ENCODE data around the gene YAP1. TPM values are rescaled to one million over a fixed set of nuclear protein-coding genes. Genes with fewer than 3 reads are reported as not detected.

YAP1 gene
- total RNA-seq, 1 donor from 2014 or later: 84.8 TPM

DNA sequence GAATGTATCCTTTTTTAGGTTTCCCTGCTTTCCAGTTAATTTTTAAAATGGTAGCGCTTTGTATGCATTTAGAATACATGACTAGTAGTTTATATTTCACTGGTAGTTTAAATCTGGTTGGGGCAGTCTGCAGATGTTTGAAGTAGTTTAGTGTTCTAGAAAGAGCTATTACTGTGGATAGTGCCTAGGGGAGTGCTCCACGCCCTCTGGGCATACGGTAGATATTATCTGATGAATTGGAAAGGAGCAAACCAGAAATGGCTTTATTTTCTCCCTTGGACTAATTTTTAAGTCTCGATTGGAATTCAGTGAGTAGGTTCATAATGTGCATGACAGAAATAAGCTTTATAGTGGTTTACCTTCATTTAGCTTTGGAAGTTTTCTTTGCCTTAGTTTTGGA lies 120.7 kb downstream of the YAP1 start:
- TF ChIP-seq, protein P1, sequence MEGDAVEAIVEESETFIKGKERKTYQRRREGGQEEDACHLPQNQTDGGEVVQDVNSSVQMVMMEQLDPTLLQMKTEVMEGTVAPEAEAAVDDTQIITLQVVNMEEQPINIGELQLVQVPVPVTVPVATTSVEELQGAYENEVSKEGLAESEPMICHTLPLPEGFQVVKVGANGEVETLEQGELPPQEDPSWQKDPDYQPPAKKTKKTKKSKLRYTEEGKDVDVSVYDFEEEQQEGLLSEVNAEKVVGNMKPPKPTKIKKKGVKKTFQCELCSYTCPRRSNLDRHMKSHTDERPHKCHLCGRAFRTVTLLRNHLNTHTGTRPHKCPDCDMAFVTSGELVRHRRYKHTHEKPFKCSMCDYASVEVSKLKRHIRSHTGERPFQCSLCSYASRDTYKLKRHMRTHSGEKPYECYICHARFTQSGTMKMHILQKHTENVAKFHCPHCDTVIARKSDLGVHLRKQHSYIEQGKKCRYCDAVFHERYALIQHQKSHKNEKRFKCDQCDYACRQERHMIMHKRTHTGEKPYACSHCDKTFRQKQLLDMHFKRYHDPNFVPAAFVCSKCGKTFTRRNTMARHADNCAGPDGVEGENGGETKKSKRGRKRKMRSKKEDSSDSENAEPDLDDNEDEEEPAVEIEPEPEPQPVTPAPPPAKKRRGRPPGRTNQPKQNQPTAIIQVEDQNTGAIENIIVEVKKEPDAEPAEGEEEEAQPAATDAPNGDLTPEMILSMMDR (conservative IDR thresholded peaks at IDR 0.05; ENCODE audit: low read depth, low read length): no peak
- H3K4me3 ChIP-seq (ENCODE audit: low read depth, low read length): no peak overlapping the region
- no peak for DNase-seq (ENCODE audit: low read depth)

DNA sequence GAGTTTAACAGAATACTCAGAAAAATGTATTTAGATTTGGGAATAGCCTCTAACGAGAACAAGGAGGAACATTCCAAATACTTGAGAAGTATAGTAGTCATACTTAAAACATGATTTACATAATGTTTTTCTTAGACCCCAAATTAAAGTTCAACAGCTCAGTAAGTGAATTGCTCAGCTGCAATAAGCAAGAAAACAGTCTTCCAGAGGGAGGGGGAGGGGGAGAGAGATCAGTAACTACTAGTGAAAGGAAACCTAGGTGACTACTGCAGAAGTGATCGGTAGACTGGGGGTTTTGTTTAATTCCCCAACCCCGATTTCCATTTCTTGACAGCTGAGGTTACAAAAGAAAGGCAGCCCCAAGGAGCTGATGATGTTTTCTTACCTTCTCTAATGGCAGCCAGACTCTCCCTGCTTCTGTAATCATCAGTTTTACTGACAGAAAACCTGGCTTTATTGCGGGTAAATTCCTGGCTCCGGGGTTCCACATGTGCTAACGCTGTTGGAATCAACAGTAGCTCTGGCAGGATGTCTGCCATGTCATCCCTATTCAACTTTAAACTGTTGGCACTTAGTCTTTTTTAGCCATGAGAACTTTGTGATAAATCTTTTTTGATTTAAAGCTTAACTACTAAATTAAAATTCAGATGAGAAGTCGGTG lies 124.7 kb downstream of the YAP1 start:
- H3K4me3 ChIP-seq (ENCODE audit: low read depth, low read length): no peak overlapping the region
- TF ChIP-seq, protein P1 (conservative IDR thresholded peaks at IDR 0.05; ENCODE audit: low read depth, low read length): no peak
- no peak for DNase-seq (ENCODE audit: low read depth)

DNA sequence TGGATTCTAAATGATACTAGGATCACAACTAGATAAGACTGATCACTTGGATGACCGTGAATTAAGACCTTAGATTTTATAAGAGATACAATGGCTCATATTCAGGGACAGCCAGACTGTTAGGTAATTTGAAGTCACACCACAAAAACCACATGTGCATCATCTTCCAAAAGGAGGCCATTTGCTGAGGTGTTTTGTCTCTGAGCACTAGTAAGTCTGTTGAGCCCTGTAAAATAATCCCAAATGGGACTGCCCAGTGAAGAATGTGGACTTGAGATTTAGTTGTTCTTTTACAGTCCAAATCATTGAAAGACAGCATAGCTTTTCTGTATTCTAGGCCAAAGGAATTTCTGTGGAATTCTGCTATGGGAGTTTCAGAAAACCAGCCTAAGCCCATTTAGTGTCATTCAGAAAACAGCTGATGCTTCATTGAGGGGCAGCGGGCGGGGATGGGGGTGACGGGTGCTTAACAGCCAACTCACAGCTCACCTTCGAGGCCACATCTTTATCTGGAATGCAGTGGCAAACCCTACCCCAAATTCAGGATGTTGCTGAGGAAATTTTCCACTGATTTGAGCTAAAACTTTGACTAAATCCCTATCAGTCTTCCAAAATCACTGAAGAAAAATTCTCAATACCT lies 127.0 kb downstream of the YAP1 start:
- no peak for DNase-seq (ENCODE audit: low read depth)

DNA sequence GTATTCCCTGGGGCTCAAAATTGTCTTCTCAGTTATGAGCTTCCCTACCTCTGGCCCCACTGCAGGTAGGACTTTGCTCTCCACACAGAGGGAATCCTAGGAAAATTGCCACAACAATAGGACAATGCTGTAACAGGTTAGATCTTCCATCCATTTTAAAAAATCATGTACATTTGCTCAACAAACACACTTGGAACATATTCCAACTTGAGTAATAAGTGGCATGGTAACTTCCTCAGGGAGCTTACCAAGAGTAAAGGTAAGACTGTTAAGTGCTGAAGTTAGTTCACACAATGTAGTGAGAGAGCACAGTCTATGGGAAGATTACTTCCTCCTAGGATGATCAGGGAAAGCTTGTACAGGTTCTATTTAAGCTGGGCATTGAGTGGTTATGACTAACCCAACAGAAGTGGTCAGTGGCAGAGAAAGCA lies 128.2 kb downstream of the YAP1 start:
- TF ChIP-seq, protein P1 (conservative IDR thresholded peaks at IDR 0.05; ENCODE audit: low read depth, low read length): no peak
- H3K4me3 ChIP-seq (ENCODE audit: low read depth, low read length): no peak overlapping the region
- DNase-seq (ENCODE audit: low read depth): no peak

More for the DNA sequence above, 127.0 kb downstream of the YAP1 start:
- H3K4me3 ChIP-seq (ENCODE audit: low read depth, low read length): no peak overlapping the region
- TF ChIP-seq, protein P1 (conservative IDR thresholded peaks at IDR 0.05; ENCODE audit: low read depth, low read length): no peak

DNA sequence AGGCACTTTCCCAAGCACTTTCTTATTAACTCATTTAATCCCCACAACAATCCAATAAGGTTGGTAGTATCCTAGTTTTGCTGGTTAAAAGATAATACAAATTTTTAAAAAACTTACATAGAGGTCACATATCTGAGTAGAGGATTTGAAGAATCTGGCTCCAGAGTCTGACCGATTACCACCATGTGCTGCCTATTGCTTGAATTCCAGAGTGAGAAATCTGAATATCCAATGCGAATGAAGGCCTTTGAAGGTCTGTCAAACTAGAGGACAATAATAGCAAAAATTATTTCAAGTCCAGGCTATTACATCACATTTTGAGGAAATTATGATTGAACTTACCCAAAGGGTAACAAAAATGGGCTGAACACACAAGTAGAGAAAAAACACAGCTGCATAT lies 129.2 kb downstream of the YAP1 start:
- no peak for DNase-seq (ENCODE audit: low read depth)
- TF ChIP-seq, protein P1 (conservative IDR thresholded peaks at IDR 0.05; ENCODE audit: low read depth, low read length): no peak
- no peak overlapping the region for H3K4me3 ChIP-seq (ENCODE audit: low read depth, low read length)

DNA sequence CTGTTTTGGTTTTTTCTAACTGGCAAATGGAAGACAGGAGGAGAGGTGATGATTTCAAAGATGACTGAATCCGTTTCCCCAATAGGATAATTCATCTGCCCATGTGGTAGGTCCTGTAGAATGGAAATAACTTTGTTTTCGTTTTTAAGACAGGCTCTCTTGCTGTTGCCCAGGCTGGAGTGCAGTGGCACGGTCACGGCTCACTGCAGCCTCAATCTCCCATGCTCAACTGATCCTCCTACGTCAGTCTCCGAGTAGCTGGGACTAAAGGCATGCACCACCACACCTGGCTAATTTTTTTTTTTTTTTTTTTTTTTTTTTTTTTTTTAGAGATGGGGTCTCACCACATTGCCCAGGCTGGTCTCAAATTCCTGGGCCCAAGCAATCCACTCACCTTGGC lies 129.7 kb downstream of the YAP1 start:
- TF ChIP-seq, protein P1 (conservative IDR thresholded peaks at IDR 0.05; ENCODE audit: low read depth, low read length): no peak
- DNase-seq (ENCODE audit: low read depth): no peak
- no peak overlapping the region for H3K4me3 ChIP-seq (ENCODE audit: low read depth, low read length)

DNA sequence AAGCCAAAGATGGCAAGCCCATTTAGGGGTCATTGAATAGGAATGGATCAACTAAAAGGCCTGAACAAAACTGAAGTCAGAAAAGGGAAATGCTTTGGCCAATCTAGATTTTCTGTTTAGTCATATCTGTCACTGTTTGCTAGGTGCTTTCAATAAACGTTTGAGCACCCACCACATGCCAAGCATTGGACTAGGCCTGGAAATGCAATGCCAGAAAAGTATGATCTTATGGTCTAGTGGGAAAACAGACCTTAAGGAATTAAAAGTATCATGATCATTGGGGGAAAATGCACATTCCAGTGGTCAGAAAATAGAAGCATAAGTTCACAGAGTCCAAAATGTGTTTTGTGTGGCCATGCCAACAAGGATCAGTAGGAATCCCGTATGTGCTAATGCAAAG lies 130.3 kb downstream of the YAP1 start:
- no peak for DNase-seq (ENCODE audit: low read depth)
- no peak overlapping the region for H3K4me3 ChIP-seq (ENCODE audit: low read depth, low read length)
- TF ChIP-seq, protein P1 (conservative IDR thresholded peaks at IDR 0.05; ENCODE audit: low read depth, low read length): no peak

Measured in epithelial cell of proximal tubule (primary cell).